K562 (cell line): Measurements from ENCODE around the gene PPIL4. TPM values are rescaled to one million over a fixed set of nuclear protein-coding genes. Genes with fewer than 3 reads are reported as not detected.

ENCODE experiments used
- ARID2 ChIP-seq: fragments of 450-650 bp; IDR thresholded peaks from 2 replicates; pipeline ENCODE4 v1.6.1; 2017; ENCODE audit warnings: antibody characterized with exemption, mild to moderate bottlenecking
- BACH1 ChIP-seq: fragments of 200-800 bp; sonication (Bioruptor generic); IDR thresholded peaks from 2 replicates; pipeline ENCODE4 v1.6.1; 2016; ENCODE audit warnings: missing genetic modification characterization, missing compliant biosample characterization
- CTBP1 ChIP-seq: fragments of 450-650 bp; IDR thresholded peaks from 2 replicates; pipeline ENCODE4 v1.6.1; 2016; ENCODE audit warnings: borderline replicate concordance
- DACH1 ChIP-seq: fragments of 450-650 bp; IDR thresholded peaks from 2 replicates; pipeline ENCODE4 v1.6.1; 2018; ENCODE audit not compliant: partially characterized antibody
- GABPA ChIP-seq: fragments of 200-800 bp; sonication (Bioruptor generic); conservative IDR thresholded peaks from 2 replicates; pipeline ENCODE4 v1.6.1; 2016; ENCODE audit warnings: low read depth, missing genetic modification characterization, missing compliant biosample characterization
- GATAD2B ChIP-seq: fragments of 450-650 bp; IDR thresholded peaks from 2 replicates; pipeline ENCODE4 v1.6.1; 2017; ENCODE audit warnings: mild to moderate bottlenecking, borderline replicate concordance
- ILK ChIP-seq: fragments of 450-650 bp; IDR thresholded peaks from 2 replicates; pipeline ENCODE4 v1.6.1; 2016; ENCODE audit warnings: missing genetic modification characterization, low read depth, mild to moderate bottlenecking, missing compliant biosample characterization, moderate library complexity, borderline replicate concordance
- KDM4B ChIP-seq, 2 experiments: fragments of 450-650 bp in 1 of 2; sonication (generic) in 1 of 2; IDR thresholded peaks; 2 replicates each; pipeline ENCODE4 v1.6.1; 2016 to 2017; ENCODE audit warnings: borderline replicate concordance in 2 of 2, antibody characterized with exemption in 1 of 2, low read depth in 1 of 2, mild to moderate bottlenecking in 1 of 2
- MBD1 ChIP-seq: fragments of 250-450 bp; sonication (Bioruptor Pico); IDR thresholded peaks from 2 replicates; pipeline ENCODE4 v1.8.0; 2022; ENCODE audit warnings: inconsistent platforms
- MYBL2 ChIP-seq, 2 experiments: fragments of 450-650 bp in 1 of 2; sonication (generic) in 1 of 2; formaldehyde crosslinking in 1 of 2; IDR thresholded peaks; 2 replicates each; pipeline versions ENCODE4 v1.6.1 to v1.8.1; 2017 to 2022; ENCODE audit warnings: borderline replicate concordance in 1 of 2, inconsistent platforms in 1 of 2, low read depth in 1 of 2, mild to moderate bottlenecking in 1 of 2, missing genetic modification reagents in 1 of 2, moderate library complexity in 1 of 2
- NFXL1 ChIP-seq: fragments of 450-650 bp; formaldehyde crosslinking; IDR thresholded peaks from 2 replicates; pipeline ENCODE4 v1.4.0; 2021; ENCODE audit warnings: mild to moderate bottlenecking
- NFYB ChIP-seq: IDR thresholded peaks from 2 replicates; pipeline ENCODE4 v1.6.1; 2011; ENCODE audit warnings: mild to moderate bottlenecking, moderate library complexity; ENCODE audit not compliant: insufficient read length; ENCODE audit errors: extremely low read depth
- PHB ChIP-seq: fragments of 250-450 bp; sonication (Bioruptor Pico); IDR thresholded peaks from 2 replicates; pipeline ENCODE4 v1.5.0; 2021
- PHF21A ChIP-seq: fragments of 450-650 bp; IDR thresholded peaks from 2 replicates; pipeline ENCODE4 v1.6.1; 2017; ENCODE audit warnings: low read depth, borderline replicate concordance
- RAD21 ChIP-seq, 2 experiments: fragments of 250-450 bp in 1 of 2; fragments of 450-650 bp in 1 of 2; sonication (Bioruptor Pico) in 1 of 2; formaldehyde crosslinking in 1 of 2; IDR thresholded peaks in 1 of 2; conservative IDR thresholded peaks in 1 of 2; 2 replicates each; pipeline versions ENCODE4 v1.4.0 to v1.8.0; 2020 to 2022; ENCODE audit warnings: mild to moderate bottlenecking in 2 of 2, moderate library complexity in 1 of 2
- RFX1 ChIP-seq: fragments of 450-650 bp; IDR thresholded peaks from 2 replicates; pipeline ENCODE4 v1.6.1; 2016; ENCODE audit warnings: mild to moderate bottlenecking, moderate library complexity
- SMARCE1 ChIP-seq: fragments of 450-650 bp; IDR thresholded peaks from 2 replicates; pipeline ENCODE4 v1.7.1; 2016; ENCODE audit warnings: mild to moderate bottlenecking
- STAT5A ChIP-seq: IDR thresholded peaks from 2 replicates; pipeline ENCODE4 v1.6.1; 2012; ENCODE audit warnings: low read length, inconsistent platforms, borderline replicate concordance
- STAT5B ChIP-seq: fragments of 250-450 bp; sonication (Bioruptor Pico); IDR thresholded peaks from 2 replicates; pipeline ENCODE4 v1.8.0; 2021; ENCODE audit warnings: mild to moderate bottlenecking, inconsistent platforms
- THRAP3 ChIP-seq: fragments of 450-650 bp; IDR thresholded peaks from 2 replicates; pipeline ENCODE4 v1.6.1; 2016; ENCODE audit warnings: mild to moderate bottlenecking, inconsistent platforms, borderline replicate concordance
- TRIM25 ChIP-seq: fragments of 450-650 bp; IDR thresholded peaks from 2 replicates; pipeline ENCODE4 v1.7.0; 2016; ENCODE audit warnings: borderline replicate concordance
- ZBTB5 ChIP-seq: fragments of 450-650 bp; IDR thresholded peaks from 2 replicates; pipeline ENCODE4 v1.6.1; 2017; ENCODE audit warnings: antibody characterized with exemption
- ZC3H8 ChIP-seq: fragments of 450-650 bp; IDR thresholded peaks from 2 replicates; pipeline ENCODE4 v1.6.1; 2017
- ZFX ChIP-seq: sonication (generic); formaldehyde crosslinking; IDR thresholded peaks from 2 replicates; pipeline ENCODE4 v1.8.0; 2022; ENCODE audit warnings: mild to moderate bottlenecking, missing genetic modification reagents, moderate library complexity
- polyA plus RNA-seq, 8 experiments: library from polyadenylated mRNA; depleted of rRNA in 4 of 8; stranded (reverse) in 5 of 8; unstranded in 3 of 8; fragments of >200 nt; fragmentation: Nextera tagmentation in 2 of 8; fragmentation: Illumina TruSeq in 1 of 8; extraction: Ambion mirVana in 2 of 8; extraction: Trizol in 1 of 8; gene quantifications; 2 replicates each; pipeline versions ENCODE4 v1.2.1 to v1.2.3, GENCODE V29; 2011 to 2014; ENCODE audit warnings: inconsistent platforms in 1 of 8, missing spikeins in 1 of 8
- total RNA-seq, 7 experiments: library from RNA; depleted of rRNA in 6 of 7; stranded (reverse); fragments of >200 nt in 6 of 7; fragmentation: Illumina TruSeq in 2 of 7; extraction: Trizol in 2 of 7; gene quantifications; 2 replicates each; pipeline versions ENCODE4 v1.2.1 to v1.2.3, GENCODE V29; 2011 to 2021; ENCODE audit warnings: low replicate concordance in 1 of 7

PPIL4 gene
- total and polyA plus RNA-seq, 9 of the 15 experiments (the other 6 are each of a cell fraction or from before 2014, with no cell fraction given) = 14.5 to 55.2 (median 45.9) TPM

- TF ChIP-seq BACH1 (no peak), GABPA (peak; percentile 95), PHF21A (no peak), MYBL2 (IDR thresholded peaks at IDR 0.05; ENCODE audit: low read depth) (peak; percentile 38; the same call in 1 of the 2 replicates), MYBL2 (CRISPR knock-in tag; IDR thresholded peaks at IDR 0.05; ENCODE audit: borderline replicate concordance) (no peak), ARID2 (peak; percentile 62; the same call in 1 of the 2 replicates), MBD1 (CRISPR knock-in tag) (no peak), SMARCE1 (no peak), RFX1 (no peak), PHB (CRISPR knock-in tag) (no peak; the same call in 1 of the 2 replicates), RAD21 (CRISPR knock-in tag; conservative IDR thresholded peaks at IDR 0.05 in 1 of 2, IDR thresholded peaks at IDR 0.05 in 1 of 2) (peak; percentile 60 to 64), NFYB (no peak), NFXL1 (no peak), GATAD2B (peak; percentile 69; the same call in 1 of the 2 replicates), STAT5A (no peak; the same call in 1 of the 2 replicates), TRIM25 (no peak), ZC3H8 (no peak), DACH1 (peak; percentile 97), ILK (tag) (no peak), ZFX (CRISPR knock-in tag) (peak; percentile 83), CTBP1 (peak; percentile 59; the same call in 1 of the 2 replicates), STAT5B (no peak), ZBTB5 (no peak), THRAP3 (no peak), KDM4B (IDR thresholded peaks at IDR 0.05; ENCODE audit: borderline replicate concordance in 2 of 2, low read depth in 1 of 2) (peak in 1 of 2 experiments; percentile 85; a peak in 2 of 4 replicates)
Measured at GRCh38 chr6:149545754-149546471, at the start of gene PPIL4 (continued).
